ENCODE measurements around the gene ACBD3.

ACBD3 gene

GRCh38 chr1:226201029-226201593 lies 14.6 kb upstream of the ACBD3 start:
- no peak for DNase-seq

- no peak for DNase-seq
These were observed 13.4 kb upstream of the ACBD3 start for GRCh38 chr1:226199971-226200370.

- no peak for DNase-seq
These were observed 8.6 kb upstream of the ACBD3 start for GRCh38 chr1:226195144-226195543.

GRCh38 chr1:226187380-226187779 lies 839 bp upstream of the ACBD3 start:
- DNase-seq, result no peak

GRCh38 chr1:226187019-226187322 lies 430 bp upstream of the ACBD3 start:
- no peak for DNase-seq

GRCh38 chr1:226185141-226186036 lies 1.2 kb downstream of the ACBD3 start:
- no peak for DNase-seq

GRCh38 chr1:226181996-226182714 lies 4.4 kb downstream of the ACBD3 start:
- no peak for DNase-seq

- DNase-seq, result no peak
These were observed 9.7 kb downstream of the ACBD3 start for GRCh38 chr1:226176870-226177269.

GRCh38 chr1:226172589-226172988 lies 14.0 kb downstream of the ACBD3 start:
- DNase-seq, result no peak

- no peak for DNase-seq
These were observed 20.2 kb downstream of the ACBD3 start for GRCh38 chr1:226166341-226166740.

- no peak for DNase-seq
These were observed 22.4 kb downstream of the ACBD3 start for GRCh38 chr1:226164154-226164553.

GRCh38 chr1:226162898-226163297 lies 23.6 kb downstream of the ACBD3 start:
- no peak for DNase-seq

- no peak for DNase-seq
These were observed 27.6 kb downstream of the ACBD3 start for GRCh38 chr1:226158983-226159382.

GRCh38 chr1:226158457-226158856 lies 28.1 kb downstream of the ACBD3 start:
- DNase-seq, result no peak

GRCh38 chr1:226157761-226158316 lies 28.7 kb downstream of the ACBD3 start:
- no peak for DNase-seq

- DNase-seq, result no peak
These were observed 31.9 kb downstream of the ACBD3 start for GRCh38 chr1:226154593-226154992.

GRCh38 chr1:226149806-226150205 lies 36.7 kb downstream of the ACBD3 start:
- DNase-seq, result no peak

GRCh38 chr1:226148121-226148648 lies 38.4 kb downstream of the ACBD3 start:
- DNase-seq, result no peak

GRCh38 chr1:226144045-226144444 lies 42.5 kb downstream of the ACBD3 start:
- DNase-seq, result no peak

- DNase-seq, result no peak
These were observed 50.8 kb downstream of the ACBD3 start for GRCh38 chr1:226135709-226136108.

GRCh38 chr1:226135059-226135651 lies 51.4 kb downstream of the ACBD3 start:
- DNase-seq, result no peak

GRCh38 chr1:226134170-226135058 lies 52.1 kb downstream of the ACBD3 start:
- DNase-seq, result no peak
